ENCODE measurements around the gene WDFY2. TPM values are rescaled to one million over a fixed set of nuclear protein-coding genes. Genes with fewer than 3 reads are reported as not detected.

Gene WDFY2
- total and polyA plus RNA-seq, 10 of the 15 experiments (the other 5 are each of a cell fraction or from before 2014, with no cell fraction given): 2.1 to 13.0 (median 8.1) TPM

GRCh38 chr13:51583875-51584730 is at the start of gene WDFY2 (continued):
- TF ChIP-seq SUPT20H (IDR thresholded peaks at IDR 0.05; ENCODE audit: borderline replicate concordance, control insufficient read depth, low read depth, low read length): no peak
- TF ChIP-seq SREBF1 (IDR thresholded peaks at IDR 0.05; ENCODE audit: low read length): 0 out of 2 replicates have a peak, but pooled peaks have one; percentile 52
- no peak for TF ChIP-seq ZBED1 (IDR thresholded peaks at IDR 0.05; ENCODE audit: borderline replicate concordance)
- no peak for TF ChIP-seq ZNF622 (IDR thresholded peaks at IDR 0.05)
- no peak for TF ChIP-seq NR2C2 (IDR thresholded peaks at IDR 0.05; ENCODE audit: borderline replicate concordance, control insufficient read depth, insufficient read length, low read depth)
- TF ChIP-seq ZBTB33 (IDR thresholded peaks at IDR 0.05): no peak
- 0 out of 2 replicates have a peak, but pooled peaks have one; percentile 40 for TF ChIP-seq POLR2AphosphoS2 (IDR thresholded peaks at IDR 0.05; ENCODE audit: low read depth, low read length)
- TF ChIP-seq POLR2AphosphoS5 (IDR thresholded peaks at IDR 0.05; ENCODE audit: low read length): peak; percentile 70; the same call in 1 of the 2 replicates
- TF ChIP-seq NKRF (conservative IDR thresholded peaks at IDR 0.05): 0 out of 2 replicates have a peak, but pooled peaks have one; percentile 61
- TF ChIP-seq ELK1 (IDR thresholded peaks at IDR 0.05; ENCODE audit: low read depth, low read length): peak; percentile 71
- TF ChIP-seq IRF4 (IDR thresholded peaks at IDR 0.05; ENCODE audit: low read depth, low read length): no peak
- no peak for TF ChIP-seq E2F8 (IDR thresholded peaks at IDR 0.05; ENCODE audit: low read depth, partially characterized antibody)
- no peak for TF ChIP-seq PML (IDR thresholded peaks at IDR 0.05; ENCODE audit: low read length)
- no peak for TF ChIP-seq CHD1 (IDR thresholded peaks at IDR 0.05; ENCODE audit: low read depth, low read length)
- no peak for TF ChIP-seq ZNF24 (IDR thresholded peaks at IDR 0.05)
- TF ChIP-seq SMAD5 (IDR thresholded peaks at IDR 0.05; ENCODE audit: low read depth): no peak
- no peak for TF ChIP-seq ASH2L (IDR thresholded peaks at IDR 0.05; ENCODE audit: borderline replicate concordance, low read depth)
- peak; percentile 30 for TF ChIP-seq RUNX3 (IDR thresholded peaks at IDR 0.05; ENCODE audit: low read length)
- no peak for TF ChIP-seq BMI1 (IDR thresholded peaks at IDR 0.05; ENCODE audit: borderline replicate concordance)
- TF ChIP-seq NFYB (IDR thresholded peaks at IDR 0.05; ENCODE audit: insufficient read depth, low read depth, low read length): 0 out of 2 replicates have a peak, but pooled peaks have one; percentile 4
- TF ChIP-seq ESRRA (IDR thresholded peaks at IDR 0.05; ENCODE audit: low read length): 0 out of 2 replicates have a peak, but pooled peaks have one; percentile 70
- TF ChIP-seq SMC3 (IDR thresholded peaks at IDR 0.05; ENCODE audit: borderline replicate concordance, low read length): 0 out of 2 replicates have a peak, but pooled peaks have one; percentile 15
- TF ChIP-seq ZNF207 (IDR thresholded peaks at IDR 0.05; ENCODE audit: borderline replicate concordance): 0 out of 2 replicates have a peak, but pooled peaks have one; percentile 39

All from GM12878 (cell line).